ENCODE data around the gene IYD. TPM values are rescaled to one million over a fixed set of nuclear protein-coding genes. Genes with fewer than 3 reads are reported as not detected.

IYD gene
- total and polyA plus RNA-seq, 9 of the 15 experiments (the other 6 are each of a cell fraction or from before 2014, with no cell fraction given): not detected

GRCh38 chr6:150325066-150325772, 43.6 kb upstream of the IYD start (continued):
- TF ChIP-seq HNRNPUL1 (IDR thresholded peaks at IDR 0.05; ENCODE audit: low read length) (no peak), IRF1 (CRISPR knock-in tag; IDR thresholded peaks at IDR 0.05; ENCODE audit: borderline replicate concordance) (no peak), SMARCA5 (IDR thresholded peaks at IDR 0.05) (peak; percentile 53; the same call in 1 of the 2 replicates), ZBTB49 (CRISPR knock-in tag; IDR thresholded peaks at IDR 0.05; ENCODE audit: borderline replicate concordance) (no peak), NFIC (IDR thresholded peaks at IDR 0.05) (no peak), ZNF121 (CRISPR knock-in tag; conservative IDR thresholded peaks at IDR 0.05) (no peak), CTCF (IDR thresholded peaks at IDR 0.05 in 2 of 3, conservative IDR thresholded peaks at IDR 0.05 in 1 of 3; ENCODE audit: insufficient read depth in 2 of 3, low read depth in 1 of 3, low read length in 3 of 3) (no peak), MXD1 (CRISPR knock-in tag; IDR thresholded peaks at IDR 0.05; ENCODE audit: borderline replicate concordance, poor library complexity, severe bottlenecking) (no peak), POLR3A (IDR thresholded peaks at IDR 0.05; ENCODE audit: borderline replicate concordance, extremely low read depth, insufficient read depth, insufficient read length) (no peak), TAF7 (tag; IDR thresholded peaks at IDR 0.05) (no peak), ZNF124 (CRISPR knock-in tag; IDR thresholded peaks at IDR 0.05) (no peak), ZKSCAN3 (CRISPR knock-in tag; IDR thresholded peaks at IDR 0.05) (no peak), ZNF174 (CRISPR knock-in tag; IDR thresholded peaks at IDR 0.05) (no peak), NCOA4 (IDR thresholded peaks at IDR 0.05; ENCODE audit: partially characterized antibody) (no peak), RCOR1 (IDR thresholded peaks at IDR 0.05; ENCODE audit: borderline replicate concordance in 1 of 2, low read depth in 2 of 2, low read length in 2 of 2) (0 out of 4 replicates have a peak, but pooled peaks of 1 of the 2 experiments have one; percentile 29), ZNF551 (CRISPR knock-in tag; IDR thresholded peaks at IDR 0.05) (no peak), ZNF280B (CRISPR knock-in tag; IDR thresholded peaks at IDR 0.05) (no peak), FOXO4 (CRISPR knock-in tag; IDR thresholded peaks at IDR 0.05) (no peak), CAMTA2 (CRISPR knock-in tag; conservative IDR thresholded peaks at IDR 0.05) (no peak), XRCC5 (IDR thresholded peaks at IDR 0.05; ENCODE audit: low read depth, low read length) (no peak)

Measured in K562 (cell line).